Measurements from ENCODE around the gene FNBP1L. TPM values are rescaled to one million over a fixed set of nuclear protein-coding genes. Genes with fewer than 3 reads are reported as not detected.
"Not testable (repeated sequence)": the region's sequence is repeated elsewhere in the genome, so short reads cannot be mapped to it uniquely, and the experiment has no call there.

The FNBP1L gene
- total RNA-seq, 1 donor from 2014 or later, result 70.2 TPM

- no peak for DNase-seq (ENCODE audit: low read depth, low spot score)
Observed at GRCh38 chr1:93442741-93443140, 5.2 kb upstream of the FNBP1L start.

- no peak for DNase-seq (ENCODE audit: low read depth, low spot score)
Observed at GRCh38 chr1:93443454-93443853, 4.5 kb upstream of the FNBP1L start.

GRCh38 chr1:93446837-93447451 lies 974 bp upstream of the FNBP1L start:
- no peak for DNase-seq (ENCODE audit: low read depth, low spot score)

GRCh38 chr1:93448292-93448982 lies 519 bp downstream of the FNBP1L start:
- no peak for DNase-seq (ENCODE audit: low read depth, low spot score)

DNA sequence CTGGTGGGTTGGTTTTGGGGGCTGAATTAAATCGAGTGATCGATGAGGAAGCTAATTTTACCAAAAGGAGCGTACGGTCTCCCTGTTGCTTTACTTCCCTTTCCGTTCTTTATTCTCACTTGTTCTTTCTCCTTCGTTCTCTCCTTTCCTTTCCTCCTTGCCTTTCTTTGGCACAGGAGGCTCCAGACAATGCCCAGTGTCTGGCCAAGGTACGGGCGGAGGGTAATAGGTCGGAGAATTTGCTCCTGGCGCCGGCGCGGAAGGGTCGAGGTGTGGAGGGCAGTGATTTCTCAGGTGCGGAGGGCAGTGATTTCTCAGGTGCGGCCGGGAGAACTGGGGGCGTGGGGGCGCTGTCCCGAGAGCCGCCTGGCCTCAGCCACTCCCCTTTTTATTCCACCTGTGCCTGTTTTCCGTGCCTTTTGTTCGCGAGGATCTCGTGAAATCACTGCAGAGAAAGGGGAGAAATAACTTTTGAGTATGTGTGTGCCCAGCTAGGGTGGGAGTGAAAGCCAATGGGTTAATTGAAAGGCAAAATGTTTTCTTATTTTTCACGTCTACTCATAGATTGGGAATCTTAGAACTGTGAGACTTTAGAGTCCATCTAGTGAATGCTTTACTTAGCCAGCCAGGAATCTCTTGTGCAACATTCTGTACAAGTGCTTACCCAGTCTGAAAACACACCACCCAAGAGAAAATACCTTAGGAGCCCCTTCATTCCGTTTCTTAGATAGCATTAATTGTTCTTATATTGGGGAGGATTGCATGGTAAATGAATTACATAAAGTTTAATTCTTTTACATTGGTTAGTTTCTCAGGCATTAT lies 1.3 kb downstream of the FNBP1L start:
- no peak for DNase-seq (ENCODE audit: low read depth, low spot score)

GRCh38 chr1:93450321-93450720 lies 2.4 kb downstream of the FNBP1L start:
- DNase-seq (ENCODE audit: low read depth, low spot score), result no peak

GRCh38 chr1:93453911-93454310 lies 6.0 kb downstream of the FNBP1L start:
- no peak for DNase-seq (ENCODE audit: low read depth, low spot score)

DNA sequence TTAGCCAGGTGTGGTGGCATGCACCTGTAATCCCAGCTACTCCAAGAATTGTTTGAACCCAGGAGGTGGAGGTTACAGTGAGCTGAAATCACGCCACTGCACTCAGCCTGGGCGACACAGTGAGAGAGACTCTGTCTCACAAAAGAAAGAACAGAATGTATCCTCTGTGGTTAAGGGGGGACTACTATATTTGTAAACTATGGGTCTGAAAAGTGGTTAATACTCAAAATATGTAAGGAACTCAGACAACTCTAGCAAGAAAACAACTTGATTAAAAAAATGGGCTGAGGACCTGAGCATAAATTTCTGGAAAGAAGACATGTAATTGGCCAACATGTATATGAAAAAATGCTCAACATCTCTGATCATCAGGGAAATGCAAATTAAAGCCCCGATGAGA lies 11.2 kb downstream of the FNBP1L start:
- no peak for DNase-seq (ENCODE audit: low read depth, low spot score)

DNA sequence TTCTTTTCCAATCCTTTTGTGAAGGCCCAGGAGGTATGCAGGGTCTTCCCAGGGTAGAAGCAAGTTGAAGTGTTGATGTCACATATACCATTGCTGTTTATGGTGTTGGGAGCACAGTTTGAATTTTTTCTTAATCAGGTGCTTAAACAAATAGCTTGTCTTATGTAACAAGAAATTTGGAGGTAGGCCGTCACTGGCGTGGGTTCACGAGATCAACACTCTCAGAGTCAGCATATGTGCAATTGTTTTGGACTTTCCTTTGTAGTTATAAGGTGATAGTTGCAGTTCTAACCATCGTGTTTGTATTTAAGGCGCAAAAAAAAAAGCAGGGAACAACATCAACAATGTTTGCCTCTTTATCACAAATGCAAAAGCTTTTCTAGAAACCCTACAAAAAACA lies 13.3 kb downstream of the FNBP1L start:
- no peak for DNase-seq (ENCODE audit: low read depth, low spot score)

- DNase-seq (ENCODE audit: low read depth, low spot score), result no peak
Observed at GRCh38 chr1:93463960-93464359, 16.0 kb downstream of the FNBP1L start.

DNA sequence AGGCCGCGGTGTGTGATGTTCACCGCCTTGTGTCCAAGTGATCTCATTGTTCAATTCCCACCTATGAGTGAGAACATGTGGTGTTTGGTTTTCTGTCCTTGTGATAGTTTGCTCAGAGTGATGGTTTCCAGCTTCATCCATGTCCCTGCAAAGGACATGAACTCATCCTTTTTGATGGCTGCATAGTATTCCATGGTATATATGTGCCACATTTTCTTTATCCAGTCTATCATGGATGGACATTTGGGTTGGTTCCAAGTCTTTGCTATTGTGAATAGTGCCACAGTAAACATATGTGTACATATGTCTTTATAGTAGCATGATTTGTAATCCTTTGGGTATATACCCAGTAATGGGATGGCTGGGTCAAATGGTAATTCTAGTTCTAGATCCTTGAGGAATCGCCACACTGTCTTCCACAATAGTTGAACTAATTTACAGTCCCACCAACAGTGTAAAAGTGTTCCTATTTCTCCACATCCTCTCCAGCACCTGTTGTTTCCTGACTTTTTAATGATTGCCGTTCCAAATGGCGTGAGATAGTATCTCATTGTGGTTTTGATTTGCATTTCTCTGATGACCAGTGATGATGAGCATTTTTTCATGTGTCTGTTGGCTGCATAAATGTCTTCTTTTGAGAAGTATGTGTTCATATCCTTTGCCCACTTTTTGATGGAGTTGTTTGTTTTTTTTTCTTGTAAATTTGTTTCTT lies 17.6 kb downstream of the FNBP1L start:
- DNase-seq (ENCODE audit: low read depth, low spot score), result not testable (repeated sequence)

- DNase-seq (ENCODE audit: low read depth, low spot score), result no peak
Observed at GRCh38 chr1:93467606-93468005, 19.7 kb downstream of the FNBP1L start.

GRCh38 chr1:93468662-93469061 lies 20.7 kb downstream of the FNBP1L start:
- no peak for DNase-seq (ENCODE audit: low read depth, low spot score)

- DNase-seq (ENCODE audit: low read depth, low spot score), result not testable (repeated sequence)
Observed at GRCh38 chr1:93469223-93469622, 21.3 kb downstream of the FNBP1L start.

DNA sequence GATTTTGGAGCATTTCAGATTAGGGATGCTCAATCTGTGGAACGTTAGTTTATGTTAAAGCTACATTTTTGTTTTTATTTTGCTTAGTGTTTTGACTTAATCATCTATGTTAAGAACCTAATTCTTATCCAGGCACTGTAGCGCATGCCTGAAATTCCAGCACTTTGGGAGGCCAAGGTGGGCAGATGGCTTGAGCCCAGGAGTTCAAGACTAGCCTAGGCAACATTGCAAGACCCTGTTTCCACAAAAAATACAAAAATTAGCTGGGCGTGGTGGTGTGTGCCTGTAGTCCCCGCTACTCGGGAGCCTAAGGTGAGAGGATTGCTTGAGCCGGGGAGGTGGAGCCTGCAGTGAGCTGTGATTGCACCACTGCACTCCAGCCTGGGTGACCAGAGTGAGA lies 23.4 kb downstream of the FNBP1L start:
- DNase-seq (ENCODE audit: low read depth, low spot score), result no peak

GRCh38 chr1:93471911-93472310 lies 24.0 kb downstream of the FNBP1L start:
- DNase-seq (ENCODE audit: low read depth, low spot score), result no peak

DNA sequence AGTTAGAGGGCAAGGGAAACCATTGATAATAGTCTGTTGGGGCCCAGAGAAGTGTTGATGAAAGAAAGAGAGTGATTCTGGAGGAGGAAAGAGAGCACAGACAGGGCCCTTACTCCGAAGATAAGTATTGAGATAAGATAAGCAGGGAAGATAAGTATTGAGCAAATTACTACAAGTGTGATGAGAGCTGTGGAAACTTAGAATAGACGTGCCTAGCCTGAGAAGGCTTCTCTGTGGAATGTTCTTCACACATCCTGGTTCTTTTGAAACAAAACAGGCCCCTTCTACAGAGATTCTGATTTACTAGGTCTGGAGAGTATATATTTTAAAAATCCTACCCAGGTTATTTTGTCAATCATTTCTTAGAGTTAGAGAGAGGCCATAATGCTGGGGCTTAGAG lies 26.4 kb downstream of the FNBP1L start:
- DNase-seq (ENCODE audit: low read depth, low spot score), result no peak

GRCh38 chr1:93475681-93476080 lies 27.8 kb downstream of the FNBP1L start:
- DNase-seq (ENCODE audit: low read depth, low spot score), result no peak

- not testable (repeated sequence) for DNase-seq (ENCODE audit: low read depth, low spot score)
Observed at GRCh38 chr1:93479133-93479745, 31.3 kb downstream of the FNBP1L start.

GRCh38 chr1:93481899-93482298 lies 34.0 kb downstream of the FNBP1L start:
- not testable (repeated sequence) for DNase-seq (ENCODE audit: low read depth, low spot score)

- no peak for DNase-seq (ENCODE audit: low read depth, low spot score)
Observed at GRCh38 chr1:93483200-93483599, 35.3 kb downstream of the FNBP1L start.

Data from pulmonary artery endothelial cell (primary cell).